DOHH2 (cell line): ENCODE measurements around the gene DBX1.

Experiments
- H3F3A ChIP-seq: fragments of 200-600 bp; sonication (generic), shearing (Covaris generic); 2 replicates; pipeline ENCODE4 v1.6.0; 2016; ENCODE audit warnings: antibody characterized with exemption, mild to moderate bottlenecking; ENCODE audit not compliant: control insufficient read depth, insufficient read depth
- H3K27ac ChIP-seq: fragments of 200-600 bp; sonication (generic); 2 replicates; pipeline ENCODE4 v1.5.1; 2014; ENCODE audit warnings: low read depth, mild to moderate bottlenecking, low read length, moderate library complexity
- H3K27me3 ChIP-seq: fragments of 200-600 bp; sonication (generic); 2 replicates; pipeline ENCODE4 v1.6.1; 2014; ENCODE audit warnings: mild to moderate bottlenecking, low read length, mixed read lengths; ENCODE audit not compliant: control insufficient read depth
- H3K36me3 ChIP-seq: fragments of 200-600 bp; sonication (generic); 2 replicates; pipeline ENCODE4 v1.6.1; 2014; ENCODE audit warnings: mild to moderate bottlenecking, low read length, moderate library complexity, mixed read lengths; ENCODE audit not compliant: control insufficient read depth
- H3K4me1 ChIP-seq: fragments of 200-600 bp; sonication (generic); 2 replicates; pipeline ENCODE4 v1.6.1; 2014; ENCODE audit warnings: mild to moderate bottlenecking, low read length, mixed read lengths; ENCODE audit not compliant: control insufficient read depth
- H3K4me2 ChIP-seq: fragments of 200-600 bp; sonication (generic); 2 replicates; pipeline ENCODE4 v1.6.0; 2014; ENCODE audit warnings: mild to moderate bottlenecking, low read length, moderate library complexity
- H3K4me3 ChIP-seq: fragments of 200-600 bp; sonication (generic); 2 replicates; pipeline ENCODE4 v1.5.1; 2014; ENCODE audit warnings: mild to moderate bottlenecking, low read length, mixed read lengths
- H3K79me2 ChIP-seq: fragments of 200-600 bp; sonication (generic); 2 replicates; pipeline ENCODE4 v1.6.1; 2014; ENCODE audit warnings: mild to moderate bottlenecking, low read length, mixed read lengths; ENCODE audit not compliant: control insufficient read depth
- H3K9me2 ChIP-seq: fragments of 200-600 bp; sonication (generic); replicated peaks from 2 replicates; pipeline ENCODE4 v1.6.1; 2014; ENCODE audit warnings: mild to moderate bottlenecking, low read length, mixed read lengths; ENCODE audit not compliant: control insufficient read depth
- H3K9me3 ChIP-seq: fragments of 200-600 bp; sonication (generic); 2 replicates; pipeline ENCODE4 v1.6.1; 2014; ENCODE audit warnings: antibody characterized with exemption, low read length, mixed read lengths; ENCODE audit not compliant: control insufficient read depth, insufficient read depth
- H4K20me1 ChIP-seq: fragments of 200-600 bp; sonication (generic); 2 replicates; pipeline ENCODE4 v1.6.0; 2014; ENCODE audit warnings: low read depth, mild to moderate bottlenecking, antibody characterized with exemption, low read length, moderate library complexity; ENCODE audit not compliant: control insufficient read depth, insufficient read depth
- CTCF ChIP-seq: fragments of 200-600 bp; sonication (generic); IDR thresholded peaks from one replicate; pipeline ENCODE4 v1.5.1; 2014; ENCODE audit warnings: antibody characterized with exemption, mild to moderate bottlenecking, low read depth, low read length; ENCODE audit not compliant: poor library complexity, severe bottlenecking
- EZH2phosphoT487 ChIP-seq: fragments of 200-600 bp; sonication (generic); IDR thresholded peaks from 2 replicates; pipeline ENCODE4 v1.6.1; 2017; ENCODE audit warnings: borderline replicate concordance, mild to moderate bottlenecking, antibody characterized with exemption, low read length, moderate library complexity, mixed read lengths

DBX1 gene

GRCh38 chr11:20160425-20161229, at the start of gene DBX1:
Gene DBX1, minus strand, starts transcription at chr11:20160475. Its CDS starts 151 bp downstream, at chr11:20160324.
- TF ChIP-seq CTCF = no peak
- no peak for TF ChIP-seq EZH2phosphoT487
- no peak within 1 kb of the TSS for H3K27ac ChIP-seq
- H3F3A ChIP-seq = no peaks in the 10 kb centered on the region
- H3K9me2 ChIP-seq = no peaks in the 10 kb centered on the region
- no peaks in the 10 kb centered on the region for H4K20me1 ChIP-seq
- no peaks in the 10 kb centered on the region for H3K9me3 ChIP-seq
- H3K27me3 ChIP-seq = peaks cover 6% of the 10 kb centered on the region; the same call in 1 of the 2 replicates
- no peaks in the 10 kb centered on the region for H3K36me3 ChIP-seq
- H3K79me2 ChIP-seq = no peaks in the 10 kb centered on the region
- no peak within 1 kb of the TSS for H3K4me3 ChIP-seq
- H3K4me1 ChIP-seq = no peaks in the 10 kb centered on the region
- H3K4me2 ChIP-seq = no peak within 1 kb of the TSS

- peaks cover 3% of the 10 kb centered on the region; the same call in 1 of the 2 replicates for H3K27me3 ChIP-seq
- no peak overlapping the region for H3K4me2 ChIP-seq
- no peak overlapping the region for H3K27ac ChIP-seq
- no peaks in the 10 kb centered on the region for H3K4me1 ChIP-seq
- H3K79me2 ChIP-seq = no peaks in the 10 kb centered on the region
- H3K4me3 ChIP-seq = no peak overlapping the region
- TF ChIP-seq EZH2phosphoT487 = no peak
- no peak for TF ChIP-seq CTCF
- H3K9me3 ChIP-seq = no peaks in the 10 kb centered on the region
- no peaks in the 10 kb centered on the region for H3F3A ChIP-seq
- H3K9me2 ChIP-seq = no peaks in the 10 kb centered on the region
- H4K20me1 ChIP-seq = no peaks in the 10 kb centered on the region
- no peaks in the 10 kb centered on the region for H3K36me3 ChIP-seq
Measured at GRCh38 chr11:20208622-20209111, 48.4 kb upstream of the DBX1 start.

GRCh38 chr11:20207781-20208621, 47.7 kb upstream of the DBX1 start:
- Histone ChIP-seq H3K9me2 (no peaks in the 10 kb centered on the region), H4K20me1 (no peaks in the 10 kb centered on the region), H3K4me3 (no peak overlapping the region), H3K4me1 (no peaks in the 10 kb centered on the region), H3F3A (no peaks in the 10 kb centered on the region), H3K36me3 (no peaks in the 10 kb centered on the region), H3K79me2 (no peaks in the 10 kb centered on the region), H3K27ac (no peak overlapping the region), H3K27me3 (peaks cover 3% of the 10 kb centered on the region; the same call in 1 of the 2 replicates), H3K4me2 (no peak overlapping the region), H3K9me3 (no peaks in the 10 kb centered on the region)
- TF ChIP-seq CTCF (no peak), EZH2phosphoT487 (no peak)
